Dendritic cell treated with granulocyte-macrophage colony-stimulating factor and Interleukin-4, amounts not matched to agents 40 ng/mL and 50 ng/mL, for 4 days (primary cell): ENCODE measurements around the gene CFI.
"Not testable (repeated sequence)": the region's sequence is repeated elsewhere in the genome, so short reads cannot be mapped to it uniquely, and the experiment has no call there.

Experiments
- H3K27ac Mint-ChIP-seq: one replicate; pipeline ENCODE4 v1.8.0; 2022; ENCODE audit warnings: mild to moderate bottlenecking, mixed read lengths
- H3K27me3 Mint-ChIP-seq: one replicate; pipeline ENCODE4 v1.8.0; 2022; ENCODE audit warnings: mild to moderate bottlenecking, mixed read lengths
- H3K36me3 Mint-ChIP-seq: one replicate; pipeline ENCODE4 v1.8.0; 2022; ENCODE audit warnings: low read depth, mixed read lengths
- H3K4me1 Mint-ChIP-seq: one replicate; pipeline ENCODE4 v1.8.0; 2022; ENCODE audit warnings: low read depth, mixed read lengths
- H3K4me3 Mint-ChIP-seq: one replicate; pipeline ENCODE4 v1.8.0; 2022; ENCODE audit warnings: mild to moderate bottlenecking, moderate library complexity, mixed read lengths
- H3K9me3 Mint-ChIP-seq: one replicate; pipeline ENCODE4 v1.8.0; 2022; ENCODE audit warnings: mixed read lengths
- intact Hi-C: fragments of 100-400 bp; cut with micrococcal nuclease; formaldehyde crosslinking; loops from one replicate; pipeline ENCODE4 v1.15.0; 2022

CFI gene

GRCh38 chr4:109815151-109816081 is 13.6 kb upstream of the CFI start, which contains the start of gene GAR1:
Gene GAR1, plus strand, starts transcription at chr4:109815762. Its CDS starts 403 bp downstream, at chr4:109816165.
- Mint-ChIP-seq H3K27me3 (no peaks in the 10 kb centered on the region), H3K27ac (peak within 1 kb of the TSS; percentile 93), H3K4me3 (peak within 1 kb of the TSS; percentile 89), H3K4me1 (peaks cover 46% of the 10 kb centered on the region), H3K9me3 (no peaks in the 10 kb centered on the region), H3K36me3 (peaks cover 44% of the 10 kb centered on the region)
- intact Hi-C loops: loop anchor here (1.0 to 10.0 kb wide), 5 partner anchors 85 to 1191 kb away; partner anchors contain the start of genes CASP6, MCUB, PLA2G12A and RPL34

- Mint-ChIP-seq H3K4me3 (no peak overlapping the region), H3K27me3 (no peaks in the 10 kb centered on the region), H3K36me3 (peaks cover 10% of the 10 kb centered on the region), H3K9me3 (no peaks in the 10 kb centered on the region), H3K27ac (no peak overlapping the region), H3K4me1 (peaks cover 27% of the 10 kb centered on the region)
- intact Hi-C loops: loop anchor here (10.0 kb wide), 1 partner anchor 1187 kb away; the partner anchor contains the start of gene RPL34
Observed at GRCh38 chr4:109811707-109812106, 9.9 kb upstream of the CFI start.

DNA sequence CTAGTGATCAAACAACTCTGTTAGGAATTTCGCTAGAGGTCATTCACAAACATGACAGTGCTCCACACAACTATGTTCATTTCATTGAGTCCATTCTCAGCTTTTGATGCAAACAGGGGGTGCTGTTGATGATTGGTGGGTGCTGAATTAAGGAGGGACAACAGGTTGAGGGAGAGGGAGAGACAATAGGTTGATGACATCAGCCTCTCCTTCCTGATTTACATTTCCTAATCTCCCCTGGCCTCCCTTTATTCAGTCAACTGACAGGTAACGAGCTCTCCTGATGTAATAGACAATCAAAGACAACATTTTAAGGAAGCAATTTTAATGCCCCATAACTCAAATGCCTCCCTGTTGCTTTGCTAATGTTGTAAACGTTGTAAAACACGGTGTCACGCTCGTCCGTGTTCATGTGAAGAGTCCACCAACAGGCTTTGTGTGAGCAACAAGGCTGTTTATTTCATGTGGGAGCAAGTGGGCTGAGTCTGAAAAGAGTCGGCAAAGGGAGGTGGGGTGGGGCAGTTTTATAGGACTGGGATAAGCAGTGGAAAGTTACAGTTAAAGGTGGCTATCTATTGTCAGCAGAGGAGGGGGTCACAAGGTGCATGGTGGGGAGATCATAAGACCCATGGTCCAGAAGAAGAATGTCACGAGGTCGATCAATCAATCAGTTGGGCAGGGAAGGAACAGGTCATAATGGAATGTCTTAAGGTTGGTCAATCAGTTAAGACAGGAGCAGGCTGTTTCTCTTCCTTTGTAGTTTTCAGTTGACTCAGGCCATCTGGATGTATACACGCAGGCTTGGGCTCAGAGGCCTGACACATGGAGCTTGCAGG is 9.0 kb upstream of the CFI start:
- Mint-ChIP-seq H3K4me1 (peaks cover 17% of the 10 kb centered on the region), H3K27me3 (no peaks in the 10 kb centered on the region), H3K4me3 (no peak overlapping the region), H3K9me3 (no peaks in the 10 kb centered on the region), H3K36me3 (peaks cover 5% of the 10 kb centered on the region), H3K27ac (no peak overlapping the region)
- intact Hi-C loops: loop anchor here (10.0 kb wide), 1 partner anchor 1186 kb away; the partner anchor contains the start of gene RPL34

DNA sequence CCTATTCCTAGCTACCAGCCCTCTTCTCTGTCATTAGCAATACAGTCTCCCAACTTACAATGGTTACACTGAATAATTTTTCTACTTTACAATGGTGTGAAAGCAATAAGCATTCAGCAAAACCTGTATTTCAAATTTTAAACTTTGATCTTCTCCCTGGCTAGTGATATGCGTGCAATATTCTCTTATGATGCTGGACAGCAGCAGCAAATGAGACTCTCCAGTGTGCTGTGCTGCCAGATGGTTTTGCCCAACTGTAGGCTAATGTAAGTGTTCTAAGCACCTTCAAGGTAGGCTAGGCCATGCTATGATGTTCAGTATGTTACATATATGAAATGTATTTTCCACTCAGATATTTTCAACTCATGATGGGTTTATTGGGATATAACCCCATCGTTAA is 7.9 kb upstream of the CFI start:
- intact Hi-C loops: loop anchor here (10.0 kb wide), 1 partner anchor 1185 kb away; the partner anchor contains the start of gene RPL34
- no peaks in the 10 kb centered on the region for H3K36me3 Mint-ChIP-seq
- H3K4me3 Mint-ChIP-seq: no peak overlapping the region
- no peaks in the 10 kb centered on the region for H3K27me3 Mint-ChIP-seq
- H3K9me3 Mint-ChIP-seq: no peaks in the 10 kb centered on the region
- no peak overlapping the region for H3K27ac Mint-ChIP-seq
- H3K4me1 Mint-ChIP-seq: peaks cover 12% of the 10 kb centered on the region

- intact Hi-C loops: loop anchor here (2.0 to 5.0 kb wide), 2 partner anchors 101 to 382 kb away; partner anchors contain the start of gene CASP6
- no peak overlapping the region for H3K27ac Mint-ChIP-seq
- no peaks in the 10 kb centered on the region for H3K36me3 Mint-ChIP-seq
- no peaks in the 10 kb centered on the region for H3K9me3 Mint-ChIP-seq
- no peak overlapping the region for H3K4me3 Mint-ChIP-seq
- peaks cover 11% of the 10 kb centered on the region for H3K4me1 Mint-ChIP-seq
- H3K27me3 Mint-ChIP-seq: no peaks in the 10 kb centered on the region
Observed at GRCh38 chr4:109803924-109804571, 2.2 kb upstream of the CFI start.

- peaks cover 5% of the 10 kb centered on the region for H3K9me3 Mint-ChIP-seq
- peaks cover 11% of the 10 kb centered on the region for H3K4me1 Mint-ChIP-seq
- intact Hi-C loops: loop anchor here (5.0 kb wide), 1 partner anchor 379 kb away; no protein-coding TSS in a partner anchor
- no peaks in the 10 kb centered on the region for H3K27me3 Mint-ChIP-seq
- peak overlapping the region; percentile 37 for H3K27ac Mint-ChIP-seq
- peak overlapping the region; percentile 32 for H3K4me3 Mint-ChIP-seq
- H3K36me3 Mint-ChIP-seq: no peaks in the 10 kb centered on the region
Observed at GRCh38 chr4:109801099-109801789, 555 bp downstream of the CFI start.

GRCh38 chr4:109798866-109799265 is 2.9 kb downstream of the CFI start:
- no peak overlapping the region for H3K4me3 Mint-ChIP-seq
- H3K27me3 Mint-ChIP-seq: no peaks in the 10 kb centered on the region
- peaks cover 25% of the 10 kb centered on the region for H3K9me3 Mint-ChIP-seq
- no peak overlapping the region for H3K27ac Mint-ChIP-seq
- no peaks in the 10 kb centered on the region for H3K36me3 Mint-ChIP-seq
- H3K4me1 Mint-ChIP-seq: peaks cover 11% of the 10 kb centered on the region
- intact Hi-C loops: no loop called here

- no peaks in the 10 kb centered on the region for H3K36me3 Mint-ChIP-seq
- H3K27ac Mint-ChIP-seq: no peak overlapping the region
- H3K9me3 Mint-ChIP-seq: peaks cover 27% of the 10 kb centered on the region
- intact Hi-C loops: no loop called here
- H3K4me3 Mint-ChIP-seq: no peak overlapping the region
- H3K27me3 Mint-ChIP-seq: no peaks in the 10 kb centered on the region
- no peaks in the 10 kb centered on the region for H3K4me1 Mint-ChIP-seq
Observed at GRCh38 chr4:109795059-109795458, 6.7 kb downstream of the CFI start.

GRCh38 chr4:109787807-109788206 is 14.0 kb downstream of the CFI start:
- Mint-ChIP-seq H3K4me3 (no peak overlapping the region), H3K36me3 (no peaks in the 10 kb centered on the region), H3K27me3 (no peaks in the 10 kb centered on the region), H3K4me1 (no peaks in the 10 kb centered on the region), H3K27ac (no peak overlapping the region), H3K9me3 (no peaks in the 10 kb centered on the region)
- intact Hi-C loops: no loop called here

GRCh38 chr4:109786846-109787245 is 15.0 kb downstream of the CFI start:
- no peak overlapping the region for H3K27ac Mint-ChIP-seq
- intact Hi-C loops: no loop called here
- no peaks in the 10 kb centered on the region for H3K4me1 Mint-ChIP-seq
- H3K9me3 Mint-ChIP-seq: no peaks in the 10 kb centered on the region
- H3K4me3 Mint-ChIP-seq: no peak overlapping the region
- no peaks in the 10 kb centered on the region for H3K27me3 Mint-ChIP-seq
- no peaks in the 10 kb centered on the region for H3K36me3 Mint-ChIP-seq

DNA sequence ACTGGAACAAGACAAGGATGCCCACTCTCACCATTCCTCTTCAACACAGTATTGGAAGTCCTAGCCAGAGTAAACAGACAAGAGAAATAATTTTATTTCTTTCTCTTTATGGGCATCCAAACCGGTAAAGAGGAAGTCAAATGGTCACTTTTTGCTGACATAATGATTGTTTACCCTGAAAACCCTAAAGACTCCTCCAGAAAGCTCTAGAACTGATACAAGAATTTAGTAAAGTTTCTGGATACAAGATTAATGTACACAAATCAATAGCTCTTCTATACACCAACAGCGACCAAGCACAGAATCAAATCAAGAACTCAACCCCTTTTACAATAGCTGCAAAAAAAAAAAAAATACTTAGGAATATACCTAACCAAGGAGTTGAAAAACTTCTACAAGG is 19.7 kb downstream of the CFI start:
- H3K4me3 Mint-ChIP-seq, H3K27ac Mint-ChIP-seq, intact Hi-C loops, H3K36me3 Mint-ChIP-seq, H3K27me3 Mint-ChIP-seq, H3K9me3 Mint-ChIP-seq, H3K4me1 Mint-ChIP-seq: not testable (repeated sequence)

DNA sequence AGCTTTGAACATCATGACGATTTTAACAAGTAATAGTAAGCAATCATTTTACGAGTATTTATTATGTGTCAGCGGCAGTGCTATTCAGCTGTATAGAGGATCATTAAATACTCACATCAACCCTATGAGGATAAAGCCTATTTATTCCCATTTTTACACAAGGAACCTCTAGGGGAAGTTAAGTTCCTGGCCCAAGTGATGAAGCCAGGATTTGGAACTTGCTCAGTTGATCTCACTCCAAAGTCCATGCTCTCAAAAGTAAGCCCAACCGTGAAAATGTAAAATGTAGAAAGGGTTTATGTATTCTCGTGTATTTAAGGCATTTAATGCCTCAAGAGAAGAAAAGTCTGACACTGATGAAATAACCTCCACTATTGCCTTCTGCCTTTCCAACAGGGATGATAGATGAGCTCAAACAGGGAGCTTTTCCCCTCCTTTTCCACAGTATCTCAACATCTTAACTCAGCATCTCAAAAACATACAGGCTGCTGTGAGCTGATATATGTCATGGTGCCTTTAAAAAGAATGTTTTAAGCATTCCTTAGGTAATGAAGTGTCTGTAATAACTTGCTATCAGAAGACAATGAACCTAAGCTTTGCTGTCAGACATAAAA is 36.9 kb downstream of the CFI start:
- intact Hi-C loops: no loop called here
- Mint-ChIP-seq H3K9me3 (no peaks in the 10 kb centered on the region), H3K4me3 (no peak overlapping the region), H3K27ac (no peak overlapping the region), H3K4me1 (no peaks in the 10 kb centered on the region), H3K27me3 (peaks cover 4% of the 10 kb centered on the region), H3K36me3 (no peaks in the 10 kb centered on the region)

DNA sequence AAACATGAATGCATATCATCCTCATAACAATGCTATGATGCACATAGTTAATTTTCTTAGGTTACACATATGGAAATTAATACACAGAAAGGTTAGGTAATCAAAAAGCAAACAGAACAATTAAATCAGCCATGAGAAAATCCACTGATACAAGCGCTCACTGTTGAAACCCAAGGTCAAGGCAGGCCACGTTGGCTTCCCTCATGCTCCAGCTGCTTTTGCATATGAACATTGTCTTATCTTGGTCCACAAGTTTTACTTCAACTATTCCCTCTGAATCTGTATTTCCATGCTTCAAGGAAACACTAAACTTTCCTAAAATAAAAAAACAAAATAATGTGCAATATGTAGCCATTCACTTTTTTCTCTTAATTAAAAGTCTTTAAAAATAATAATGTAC is 37.4 kb downstream of the CFI start:
- Mint-ChIP-seq H3K36me3 (no peaks in the 10 kb centered on the region), H3K9me3 (no peaks in the 10 kb centered on the region), H3K4me1 (no peaks in the 10 kb centered on the region), H3K27me3 (no peaks in the 10 kb centered on the region), H3K4me3 (no peak overlapping the region), H3K27ac (no peak overlapping the region)
- intact Hi-C loops: no loop called here
